ENCODE results near the gene AP1G1.

DNA sequence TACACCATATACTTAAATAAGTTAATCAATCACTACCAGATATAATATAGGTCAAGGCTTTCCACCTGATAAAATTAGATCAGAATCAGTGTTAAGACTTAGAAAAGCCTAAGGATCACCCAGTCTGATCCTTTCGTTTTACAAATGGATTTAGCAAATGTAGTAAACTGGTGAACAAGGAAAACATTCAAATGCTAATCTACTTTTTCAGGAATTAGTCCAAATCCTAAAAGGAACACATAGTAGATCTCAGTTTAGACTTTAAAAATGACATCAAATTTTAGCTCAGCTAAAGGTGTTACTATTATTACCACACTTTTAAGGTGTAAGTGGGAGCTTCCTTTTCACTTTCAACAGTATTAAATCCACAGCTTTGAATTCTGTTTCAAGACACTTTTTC is 96.1 kb downstream of the AP1G1 start:
- TF ChIP-seq, protein P1, sequence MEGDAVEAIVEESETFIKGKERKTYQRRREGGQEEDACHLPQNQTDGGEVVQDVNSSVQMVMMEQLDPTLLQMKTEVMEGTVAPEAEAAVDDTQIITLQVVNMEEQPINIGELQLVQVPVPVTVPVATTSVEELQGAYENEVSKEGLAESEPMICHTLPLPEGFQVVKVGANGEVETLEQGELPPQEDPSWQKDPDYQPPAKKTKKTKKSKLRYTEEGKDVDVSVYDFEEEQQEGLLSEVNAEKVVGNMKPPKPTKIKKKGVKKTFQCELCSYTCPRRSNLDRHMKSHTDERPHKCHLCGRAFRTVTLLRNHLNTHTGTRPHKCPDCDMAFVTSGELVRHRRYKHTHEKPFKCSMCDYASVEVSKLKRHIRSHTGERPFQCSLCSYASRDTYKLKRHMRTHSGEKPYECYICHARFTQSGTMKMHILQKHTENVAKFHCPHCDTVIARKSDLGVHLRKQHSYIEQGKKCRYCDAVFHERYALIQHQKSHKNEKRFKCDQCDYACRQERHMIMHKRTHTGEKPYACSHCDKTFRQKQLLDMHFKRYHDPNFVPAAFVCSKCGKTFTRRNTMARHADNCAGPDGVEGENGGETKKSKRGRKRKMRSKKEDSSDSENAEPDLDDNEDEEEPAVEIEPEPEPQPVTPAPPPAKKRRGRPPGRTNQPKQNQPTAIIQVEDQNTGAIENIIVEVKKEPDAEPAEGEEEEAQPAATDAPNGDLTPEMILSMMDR (IDR thresholded peaks at IDR 0.05) = no peak
- TF ChIP-seq POLR2A (IDR thresholded peaks at IDR 0.05) = no peak
